Lower lobe of right lung (tissue), 2 donors: ENCODE data around the gene GNB1L. TPM values are rescaled to one million over a fixed set of nuclear protein-coding genes. Genes with fewer than 3 reads are reported as not detected.

ENCODE experiments used
- ATAC-seq, 2 donors: fragments of 200-7000 bp; cut with Tn5 transposase; one replicate each; pipeline ENCODE4 v1.9.1; 2020 to 2022; ENCODE audit warnings: mild to moderate bottlenecking in 2 of 2, moderate library complexity in 2 of 2
- DNase-seq: peaks from one replicate; pipeline ENCODE4 v3.0.0-alpha.2; 2020
- H3K27ac ChIP-seq: fragments of 200-600 bp; one replicate; pipeline ENCODE4 v1.8.0; 2022
- H3K27me3 ChIP-seq: fragments of 200-600 bp; one replicate; pipeline ENCODE4 v1.8.0; 2022; ENCODE audit warnings: low read depth
- H3K36me3 ChIP-seq: fragments of 200-600 bp; one replicate; pipeline ENCODE4 v1.8.0; 2022; ENCODE audit warnings: mild to moderate bottlenecking
- H3K4me1 ChIP-seq: fragments of 200-600 bp; one replicate; pipeline ENCODE4 v1.8.0; 2022
- H3K4me3 ChIP-seq: fragments of 200-600 bp; one replicate; pipeline ENCODE4 v1.8.0; 2022; ENCODE audit warnings: mild to moderate bottlenecking
- H3K9me3 ChIP-seq: fragments of 200-600 bp; one replicate; pipeline ENCODE4 v1.8.0; 2022
- intact Hi-C: fragments of 100-400 bp; cut with DNase I; formaldehyde crosslinking; loops from one replicate; pipeline ENCODE4 v1.11.0; 2022
- total RNA-seq: library from RNA; stranded (reverse); fragmentation: NEBNext Ultra II Directional; extraction: Animal tissue kit (Norgen Biotek cat#: 25700); gene quantifications from one replicate; pipeline ENCODE4 v1.2.1, GENCODE V29; 2021
- TF ChIP-seq, protein P1 (sequence below): fragments of 200-600 bp; IDR thresholded peaks from one replicate; pipeline ENCODE4 v1.8.0; 2022; ENCODE audit warnings: antibody characterized with exemption, mild to moderate bottlenecking
- donor health status: DM: no; HTN: yes; CAD: no; lungs with severe emphysema.

The GNB1L gene
- total RNA-seq, 1 donor from 2014 or later, result 6.0 TPM

DNA sequence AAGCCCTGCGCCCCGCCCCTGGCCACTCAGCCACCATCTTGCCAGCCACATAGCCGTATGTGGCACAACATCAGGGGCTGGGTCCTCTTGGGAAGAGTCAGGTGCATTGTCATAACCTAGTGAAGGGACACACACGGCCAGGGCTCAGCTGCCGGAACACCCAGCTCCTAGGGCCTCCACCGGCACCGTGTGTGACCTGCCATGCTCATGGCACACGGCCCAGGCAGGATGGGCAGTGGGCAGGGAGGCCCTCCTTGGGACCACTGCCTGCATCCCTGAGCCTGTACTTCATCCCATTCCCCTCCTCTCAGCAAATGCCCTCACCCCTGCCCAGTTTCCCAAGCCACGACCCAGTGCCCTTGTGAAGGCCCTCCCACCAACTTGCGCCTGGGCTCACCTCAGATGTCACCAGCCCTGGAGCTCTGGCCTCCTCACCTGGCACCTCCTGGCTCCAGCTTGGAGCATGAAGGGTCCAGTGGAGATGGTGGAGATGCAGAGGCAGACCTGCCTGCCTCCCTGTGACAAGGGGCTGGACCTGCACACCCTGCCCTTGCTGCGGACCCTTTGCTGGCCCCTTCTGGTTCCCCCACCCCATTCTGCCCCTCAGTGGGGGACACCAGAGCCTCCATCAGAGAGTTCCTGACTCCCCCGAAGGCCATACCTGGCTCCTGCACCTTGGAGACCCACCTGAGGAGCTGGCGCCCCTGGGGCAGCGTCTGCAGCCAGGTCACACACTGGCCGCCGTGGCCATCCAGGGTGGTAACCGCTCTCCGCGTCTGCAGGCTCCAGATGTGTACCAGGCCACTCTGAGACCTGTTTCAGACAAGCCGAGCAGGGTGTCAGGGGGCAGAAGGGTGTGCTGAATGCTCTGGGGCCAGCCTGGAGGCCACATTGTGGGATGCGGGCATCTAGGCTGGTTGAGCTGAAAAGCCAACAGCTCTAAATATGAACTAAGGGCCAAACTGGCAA, 34.5 kb downstream of the GNB1L start:
- Histone ChIP-seq H3K27me3 (no peaks in the 10 kb centered on the region), H3K9me3 (no peaks in the 10 kb centered on the region), H3K27ac (no peak overlapping the region), H3K4me3 (no peak overlapping the region), H3K36me3 (no peaks in the 10 kb centered on the region), H3K4me1 (peaks cover 21% of the 10 kb centered on the region)
- DNase-seq, result peak; percentile 30
- TF ChIP-seq, protein P1, sequence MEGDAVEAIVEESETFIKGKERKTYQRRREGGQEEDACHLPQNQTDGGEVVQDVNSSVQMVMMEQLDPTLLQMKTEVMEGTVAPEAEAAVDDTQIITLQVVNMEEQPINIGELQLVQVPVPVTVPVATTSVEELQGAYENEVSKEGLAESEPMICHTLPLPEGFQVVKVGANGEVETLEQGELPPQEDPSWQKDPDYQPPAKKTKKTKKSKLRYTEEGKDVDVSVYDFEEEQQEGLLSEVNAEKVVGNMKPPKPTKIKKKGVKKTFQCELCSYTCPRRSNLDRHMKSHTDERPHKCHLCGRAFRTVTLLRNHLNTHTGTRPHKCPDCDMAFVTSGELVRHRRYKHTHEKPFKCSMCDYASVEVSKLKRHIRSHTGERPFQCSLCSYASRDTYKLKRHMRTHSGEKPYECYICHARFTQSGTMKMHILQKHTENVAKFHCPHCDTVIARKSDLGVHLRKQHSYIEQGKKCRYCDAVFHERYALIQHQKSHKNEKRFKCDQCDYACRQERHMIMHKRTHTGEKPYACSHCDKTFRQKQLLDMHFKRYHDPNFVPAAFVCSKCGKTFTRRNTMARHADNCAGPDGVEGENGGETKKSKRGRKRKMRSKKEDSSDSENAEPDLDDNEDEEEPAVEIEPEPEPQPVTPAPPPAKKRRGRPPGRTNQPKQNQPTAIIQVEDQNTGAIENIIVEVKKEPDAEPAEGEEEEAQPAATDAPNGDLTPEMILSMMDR, result no peak
- intact Hi-C loops, result no loop called here
- no peak for ATAC-seq

GRCh38 chr22:19819208-19819910, 35.3 kb downstream of the GNB1L start:
- Histone ChIP-seq H3K36me3 (no peaks in the 10 kb centered on the region), H3K4me1 (peaks cover 21% of the 10 kb centered on the region), H3K4me3 (no peak overlapping the region), H3K27ac (no peak overlapping the region), H3K9me3 (no peaks in the 10 kb centered on the region), H3K27me3 (no peaks in the 10 kb centered on the region)
- TF ChIP-seq, protein P1, result no peak
- ATAC-seq (no peak), DNase-seq (no peak)
- intact Hi-C loops, result no loop called here

DNA sequence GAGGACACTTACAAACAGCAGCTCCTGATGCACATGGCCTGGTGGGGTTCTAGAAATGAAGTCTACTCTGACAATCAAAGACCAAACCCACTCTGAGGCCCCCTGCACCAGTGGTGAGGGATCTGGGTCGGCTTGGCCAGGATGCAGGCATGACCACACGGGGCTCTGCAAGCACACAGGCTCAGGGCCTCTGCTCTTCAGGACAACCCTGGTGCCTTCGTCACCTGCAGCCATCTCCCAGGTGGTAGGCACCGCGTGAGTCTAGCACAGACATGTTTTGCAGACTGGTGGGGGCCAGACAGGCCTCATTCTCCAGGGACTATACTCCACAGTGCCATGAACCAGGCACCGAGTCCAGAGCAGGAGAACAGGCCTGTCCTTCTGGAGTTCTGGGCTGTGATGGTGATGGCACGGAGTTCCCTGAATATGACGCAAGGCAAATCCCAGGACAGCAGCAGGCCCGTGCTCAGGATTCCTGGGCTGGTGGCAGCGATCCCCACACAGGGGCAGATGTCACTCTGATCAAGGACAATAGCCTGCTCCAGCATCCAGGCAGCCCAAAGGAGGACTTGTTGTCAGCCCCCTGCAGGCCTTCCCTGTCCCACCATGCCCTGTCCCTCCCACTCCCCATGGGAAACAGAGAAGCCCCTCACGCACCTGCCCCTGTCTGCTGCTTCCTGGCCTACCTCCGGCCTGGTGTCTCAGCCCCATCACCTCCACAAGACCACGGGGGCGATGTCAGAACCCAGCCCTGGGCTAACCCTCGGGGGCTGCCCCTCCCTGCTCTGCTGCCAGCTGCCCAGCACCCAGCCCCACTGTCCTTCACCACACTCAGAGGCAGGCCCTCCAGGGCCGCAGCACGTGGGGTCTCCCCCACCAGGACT, 36.1 kb downstream of the GNB1L start:
- Histone ChIP-seq H3K4me1 (peaks cover 21% of the 10 kb centered on the region), H3K9me3 (no peaks in the 10 kb centered on the region), H3K36me3 (no peaks in the 10 kb centered on the region), H3K27ac (no peak overlapping the region), H3K4me3 (no peak overlapping the region), H3K27me3 (no peaks in the 10 kb centered on the region)
- TF ChIP-seq, protein P1, result no peak
- ATAC-seq (no peak), DNase-seq (no peak)
- intact Hi-C loops, result no loop called here

DNA sequence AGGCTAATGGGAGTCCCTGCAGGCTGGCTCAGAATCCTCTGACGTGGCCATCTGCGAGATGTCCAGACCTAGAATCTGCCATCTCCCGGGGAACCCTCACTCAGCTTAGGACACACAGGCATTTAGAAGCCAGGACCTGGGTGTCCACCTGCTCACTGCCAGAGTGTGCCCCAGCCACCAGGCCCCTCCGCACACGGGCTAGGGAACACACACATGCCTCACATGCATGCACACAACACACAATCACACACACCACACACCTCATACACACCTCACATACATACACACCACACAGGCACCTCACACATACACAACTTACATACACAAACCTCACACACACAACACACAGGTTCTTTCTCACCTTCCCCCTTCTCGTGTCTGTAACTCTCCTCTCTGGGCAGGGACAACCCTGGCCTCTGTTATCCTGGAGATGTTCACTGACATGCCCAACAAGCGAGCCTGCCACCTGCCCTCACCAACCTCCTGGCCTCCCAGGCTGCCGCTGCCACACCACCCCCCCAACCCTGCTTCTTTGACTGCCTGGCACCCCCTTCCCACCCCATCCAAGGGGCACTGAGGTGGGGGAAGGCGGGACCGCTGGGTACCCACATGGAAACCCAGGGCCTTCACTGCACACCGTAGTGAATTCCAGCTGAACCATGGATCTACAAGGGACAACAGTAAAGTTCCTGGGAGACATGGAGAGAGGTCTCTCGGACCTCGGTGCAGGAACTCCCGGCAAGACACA, 38.1 kb downstream of the GNB1L start:
- Histone ChIP-seq H3K4me3 (no peak overlapping the region), H3K9me3 (no peaks in the 10 kb centered on the region), H3K4me1 (peaks cover 10% of the 10 kb centered on the region), H3K27me3 (no peaks in the 10 kb centered on the region), H3K36me3 (peaks cover 6% of the 10 kb centered on the region), H3K27ac (no peak overlapping the region)
- DNase-seq (no peak), ATAC-seq (no peak)
- intact Hi-C loops, result no loop called here
- TF ChIP-seq, protein P1, result no peak
